HG02588 (cell line): ENCODE results near the gene TSPOAP1.

Experiments used
- ATAC-seq: cut with Tn5 transposase; IDR thresholded peaks from one replicate; pipeline ENCODE4 v1.9.1; 2021; ENCODE audit warnings: mild to moderate bottlenecking, moderate library complexity; ENCODE audit not compliant: unreplicated experiment

TSPOAP1 gene

GRCh38 chr17:58280480-58281217 is 47.9 kb downstream of the TSPOAP1 start, which contains the start of gene MPO:
MPO (minus strand) TSS chr17:58280935; CDS start chr17:58280758, 177 bp downstream.
- ATAC-seq: no peak

DNA sequence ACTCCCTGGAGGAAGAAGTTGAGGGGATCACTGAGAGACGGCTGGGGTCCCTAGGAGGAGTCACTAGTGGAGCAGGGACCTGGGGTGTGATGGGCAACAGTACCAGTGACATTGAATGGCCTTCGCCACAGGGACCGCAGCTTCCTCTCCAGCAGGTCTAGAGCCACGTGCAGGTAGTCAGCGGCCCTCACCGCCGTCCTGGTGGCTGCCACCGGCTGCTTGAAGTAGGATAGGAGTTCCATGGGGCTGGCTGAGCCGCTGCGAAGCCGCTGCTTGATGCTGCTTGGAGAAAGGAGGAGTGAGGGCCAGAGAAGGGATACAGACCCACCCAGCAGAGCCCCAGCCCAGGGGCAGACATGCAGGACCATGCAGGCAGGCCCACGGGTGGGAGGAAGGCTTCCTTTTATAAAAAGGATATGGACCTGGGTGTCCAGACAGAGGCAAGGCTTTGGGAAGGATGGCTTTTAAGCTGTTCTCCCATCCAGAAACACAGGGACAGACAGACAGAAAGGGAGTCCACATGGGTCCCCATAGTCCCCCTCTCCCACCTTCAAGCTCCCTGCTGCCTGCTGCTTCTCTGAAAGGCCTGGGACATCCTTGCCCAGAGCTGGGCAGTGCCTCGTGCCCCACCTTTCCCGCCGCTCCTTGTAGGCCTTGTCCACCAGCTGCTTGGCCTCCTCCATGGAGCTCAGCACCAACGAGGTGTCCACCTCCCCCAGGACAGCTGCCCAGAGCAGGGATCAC is 48.7 kb downstream of the TSPOAP1 start:
- no peak for ATAC-seq

GRCh38 chr17:58279016-58279711 is 49.4 kb downstream of the TSPOAP1 start:
- no peak for ATAC-seq

- ATAC-seq: no peak
Measured at GRCh38 chr17:58278661-58279015, 50.0 kb downstream of the TSPOAP1 start.

- no peak for ATAC-seq
Measured at GRCh38 chr17:58277802-58278595, 50.6 kb downstream of the TSPOAP1 start.

- ATAC-seq: no peak
Measured at GRCh38 chr17:58277107-58277801, 51.3 kb downstream of the TSPOAP1 start.

GRCh38 chr17:58276423-58276822 is 52.2 kb downstream of the TSPOAP1 start:
- ATAC-seq: no peak

DNA sequence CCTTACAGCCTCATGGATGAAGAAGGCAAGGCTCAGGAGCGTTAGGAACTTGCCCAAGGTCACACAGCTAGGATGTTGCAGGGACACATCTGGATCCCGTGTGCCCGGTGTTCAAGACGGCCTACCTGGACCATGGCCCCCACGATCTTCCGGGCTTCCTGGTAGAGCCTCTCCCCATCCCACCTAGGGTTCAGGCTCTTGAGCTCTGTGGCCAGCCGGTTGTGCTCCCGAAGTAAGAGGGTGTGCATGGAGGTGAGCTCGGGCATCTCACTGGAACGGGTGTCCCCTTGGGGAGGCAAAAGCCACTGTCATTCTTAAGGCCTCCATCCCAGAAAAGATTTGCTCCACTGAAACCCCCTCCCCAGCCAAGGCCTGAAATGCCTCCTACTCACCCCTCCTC is 53.2 kb downstream of the TSPOAP1 start:
- no peak for ATAC-seq

DNA sequence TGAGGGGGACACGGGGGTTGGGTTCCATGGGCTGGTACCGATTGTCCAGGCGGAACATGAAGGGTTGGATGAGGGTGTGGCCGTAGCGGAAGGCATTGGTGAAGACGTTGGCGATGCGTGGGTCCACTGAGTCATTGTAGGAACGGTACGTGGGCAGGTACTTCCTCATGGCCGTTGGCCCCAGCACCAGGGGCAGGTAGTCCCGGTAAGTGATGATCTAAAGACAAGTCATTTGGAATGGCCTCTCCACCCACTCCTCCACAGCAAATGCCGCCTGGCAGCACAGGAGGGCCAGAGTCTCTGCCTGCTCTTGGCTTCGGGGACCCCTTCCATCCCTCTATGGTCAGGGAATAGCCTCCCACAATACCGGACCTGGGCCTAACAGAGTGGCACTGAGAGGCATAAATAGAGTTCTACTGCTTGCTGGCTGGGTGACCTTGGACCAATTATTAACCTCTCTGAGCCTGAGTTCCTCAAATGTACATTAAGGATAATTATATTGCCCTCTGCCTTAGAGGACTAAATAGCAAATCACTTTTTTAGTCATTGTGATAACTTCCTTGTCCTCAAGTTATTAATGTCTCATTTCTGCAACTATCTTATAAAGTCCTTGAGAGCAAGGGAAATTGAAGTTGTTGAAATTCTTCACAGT is 55.0 kb downstream of the TSPOAP1 start:
- no peak for ATAC-seq

GRCh38 chr17:58272367-58273280 is 56.0 kb downstream of the TSPOAP1 start:
- ATAC-seq: no peak

DNA sequence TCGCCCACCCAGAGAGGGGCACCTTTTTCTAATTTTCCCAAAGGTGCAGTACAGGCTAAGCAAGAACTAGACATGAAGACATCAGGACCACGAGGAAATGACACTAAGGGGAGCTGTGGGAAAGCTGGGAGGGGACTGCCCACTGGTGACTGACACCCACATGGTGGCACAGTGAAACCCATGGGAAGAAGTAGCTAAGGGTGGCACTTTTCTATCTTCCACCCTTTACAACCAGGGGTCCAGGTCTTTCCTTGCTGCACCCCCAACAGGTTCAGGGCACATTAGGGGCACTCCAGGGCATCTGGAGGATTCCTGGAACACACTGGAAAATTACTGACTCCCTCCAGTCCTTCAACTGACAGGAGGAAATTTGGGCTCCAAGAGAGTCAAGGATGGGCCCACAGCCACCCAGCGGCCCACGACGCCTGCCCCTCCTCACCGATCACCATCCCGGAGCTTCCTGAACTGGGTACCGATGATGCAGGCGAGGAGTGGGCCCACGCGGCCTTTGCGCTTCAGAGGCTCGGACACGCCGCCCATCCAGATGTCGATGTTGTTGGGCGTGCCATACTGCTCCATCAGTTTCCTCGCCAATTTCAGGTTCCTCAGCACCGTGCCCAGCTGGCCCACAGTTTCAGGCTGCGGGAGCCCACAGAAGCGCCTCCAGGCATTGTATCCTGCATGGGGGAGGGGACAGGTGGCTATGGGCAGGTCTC is 57.2 kb downstream of the TSPOAP1 start:
- no peak for ATAC-seq

DNA sequence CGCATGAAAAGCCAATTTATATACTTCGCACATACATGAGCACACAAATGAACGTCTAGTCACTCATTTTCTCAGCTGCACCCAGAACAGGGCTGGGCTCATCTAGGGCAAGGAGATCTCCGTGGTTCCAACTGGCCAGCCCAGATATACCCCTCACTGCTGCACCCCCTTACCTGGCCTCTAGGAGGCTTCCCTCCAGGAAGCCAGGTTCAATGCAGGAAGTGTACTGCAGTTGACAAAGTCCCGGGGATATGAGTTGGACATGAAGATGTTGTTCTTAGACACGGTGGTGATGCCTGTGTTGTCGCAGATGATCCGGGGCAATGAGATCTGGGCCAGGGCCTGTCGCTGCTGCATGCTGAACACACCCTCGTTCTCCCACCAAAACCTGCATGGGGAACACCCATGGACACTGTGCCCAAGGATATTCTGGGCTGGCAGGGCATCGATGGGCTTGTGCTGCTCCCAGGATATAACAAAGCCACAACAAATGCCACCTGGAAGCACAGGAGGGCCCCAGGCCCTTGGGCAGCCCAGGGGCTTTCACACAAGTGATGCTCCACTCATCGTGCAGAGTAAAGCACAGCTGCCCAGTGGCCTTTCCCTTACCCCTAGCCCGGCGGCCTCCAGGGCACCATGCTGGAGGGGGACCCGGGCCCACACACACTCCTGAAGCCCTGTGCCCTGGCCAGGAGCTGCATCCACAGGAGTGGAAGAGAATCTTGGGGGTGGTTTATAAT is 57.9 kb downstream of the TSPOAP1 start:
- no peak for ATAC-seq

DNA sequence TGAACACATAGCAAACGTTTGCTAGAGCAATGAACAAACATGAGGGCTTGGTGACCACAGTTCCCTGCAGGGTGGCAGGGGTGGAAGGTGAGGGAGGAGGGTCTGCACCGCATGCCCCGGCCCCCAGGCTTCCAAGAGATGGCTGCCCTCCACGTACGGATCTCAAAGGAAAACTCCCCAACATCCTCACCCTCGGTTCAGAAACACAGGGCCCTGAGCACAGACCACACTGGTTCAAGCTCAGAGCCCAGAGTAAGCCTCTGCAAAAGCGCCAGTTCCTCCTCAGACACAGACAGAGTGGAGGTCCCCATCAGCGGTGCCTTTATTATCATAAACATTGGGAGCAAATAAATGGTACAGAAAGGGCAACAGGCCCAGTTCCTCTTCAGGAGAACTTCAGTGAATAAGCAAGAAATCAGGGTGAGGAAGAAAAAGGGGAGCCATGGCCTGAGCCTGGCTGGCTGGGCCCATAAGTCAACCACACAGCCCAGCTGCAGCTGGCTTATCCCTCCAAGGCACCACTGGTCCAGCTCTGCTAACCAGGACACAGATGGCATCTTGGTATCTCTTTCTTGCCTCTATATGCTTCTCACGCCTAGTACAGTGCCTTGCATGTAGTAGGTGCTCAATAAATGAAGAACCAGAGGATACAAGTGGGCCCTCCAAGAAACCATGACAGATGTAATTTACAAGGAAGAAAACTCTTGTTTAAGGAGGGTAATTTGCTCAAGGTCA is 58.9 kb downstream of the TSPOAP1 start:
- no peak for ATAC-seq

- no peak for ATAC-seq
Measured at GRCh38 chr17:58268774-58269556, 59.6 kb downstream of the TSPOAP1 start.

DNA sequence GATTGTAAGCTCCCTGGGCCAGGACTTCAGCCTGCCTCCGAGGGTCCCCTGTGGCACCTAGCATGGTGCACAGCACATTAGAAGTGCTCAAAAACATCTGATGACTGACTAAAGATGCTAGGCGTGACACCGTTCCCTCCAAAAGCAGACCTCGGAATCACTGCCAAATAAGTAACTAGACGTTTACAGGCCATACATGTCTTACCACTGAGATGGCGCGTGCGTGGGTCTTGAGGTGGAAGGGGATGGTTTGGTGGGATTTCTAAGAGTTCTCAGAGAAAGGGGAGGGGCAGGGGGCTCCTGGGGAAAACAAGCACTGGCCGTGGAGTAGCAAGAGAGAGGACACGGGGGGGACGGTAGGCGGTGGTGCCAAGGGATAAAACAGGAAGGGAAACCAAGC is 60.3 kb downstream of the TSPOAP1 start:
- ATAC-seq: no peak
